RKO (cell line): ENCODE measurements around the gene MTARC2.
A peak's percentile ranks its signal among the peaks of the same experiment; 100 is the strongest.
"Not testable (repeated sequence)": the region's sequence is repeated elsewhere in the genome, so short reads cannot be mapped to it uniquely, and the experiment has no call there.

Source experiments
- DNase-seq: peaks from one replicate; pipeline ENCODE4 v3.0.0-alpha.2; 2016; ENCODE audit warnings: low spot score

Gene MTARC2

DNA sequence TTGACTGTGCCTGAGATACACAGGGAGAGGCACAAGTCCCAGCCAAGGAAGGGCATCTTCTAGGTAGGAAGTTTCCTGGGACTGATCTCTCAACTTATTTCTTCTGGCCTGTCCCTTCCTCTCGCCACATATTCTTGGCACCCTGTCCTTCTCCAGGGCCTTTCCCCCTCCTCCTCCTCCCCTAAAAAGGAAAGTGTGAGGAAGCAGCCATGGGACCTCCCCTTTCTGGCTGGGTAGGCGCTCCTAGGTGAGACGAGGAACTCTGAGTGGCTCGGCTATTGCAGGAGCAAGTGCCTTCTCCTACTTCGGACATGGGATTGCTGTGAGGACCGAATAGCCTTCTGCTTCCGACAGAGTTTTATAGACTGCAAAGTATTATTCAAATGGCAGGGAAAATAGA lies 15.5 kb upstream of the MTARC2 start:
- no peak for DNase-seq

DNA sequence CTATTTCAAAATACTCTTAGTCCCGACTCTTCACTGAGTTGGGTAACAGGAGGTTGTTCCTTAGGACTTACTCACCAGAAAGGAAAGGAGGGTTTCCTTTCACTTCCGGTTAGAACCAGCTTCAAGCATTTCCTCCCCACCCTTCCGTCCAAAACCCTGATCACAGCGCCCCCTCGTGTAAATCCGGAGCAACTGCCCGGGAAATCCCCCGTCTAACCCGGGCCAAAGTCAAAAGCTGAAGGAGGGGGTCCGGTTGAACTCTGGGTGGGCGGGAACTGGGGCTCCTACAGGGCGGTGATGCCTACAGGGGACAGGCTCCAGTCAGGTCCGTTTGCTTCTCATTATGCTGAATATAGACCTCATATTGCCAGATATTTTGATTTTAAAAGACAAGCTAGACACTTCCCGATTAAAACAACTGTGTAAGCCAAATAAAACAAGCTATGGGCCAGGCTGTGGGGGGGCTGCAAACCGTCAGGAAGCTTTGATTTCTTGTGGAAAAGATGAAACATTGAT lies 15.0 kb upstream of the MTARC2 start:
- peak; percentile 93 for DNase-seq

DNA sequence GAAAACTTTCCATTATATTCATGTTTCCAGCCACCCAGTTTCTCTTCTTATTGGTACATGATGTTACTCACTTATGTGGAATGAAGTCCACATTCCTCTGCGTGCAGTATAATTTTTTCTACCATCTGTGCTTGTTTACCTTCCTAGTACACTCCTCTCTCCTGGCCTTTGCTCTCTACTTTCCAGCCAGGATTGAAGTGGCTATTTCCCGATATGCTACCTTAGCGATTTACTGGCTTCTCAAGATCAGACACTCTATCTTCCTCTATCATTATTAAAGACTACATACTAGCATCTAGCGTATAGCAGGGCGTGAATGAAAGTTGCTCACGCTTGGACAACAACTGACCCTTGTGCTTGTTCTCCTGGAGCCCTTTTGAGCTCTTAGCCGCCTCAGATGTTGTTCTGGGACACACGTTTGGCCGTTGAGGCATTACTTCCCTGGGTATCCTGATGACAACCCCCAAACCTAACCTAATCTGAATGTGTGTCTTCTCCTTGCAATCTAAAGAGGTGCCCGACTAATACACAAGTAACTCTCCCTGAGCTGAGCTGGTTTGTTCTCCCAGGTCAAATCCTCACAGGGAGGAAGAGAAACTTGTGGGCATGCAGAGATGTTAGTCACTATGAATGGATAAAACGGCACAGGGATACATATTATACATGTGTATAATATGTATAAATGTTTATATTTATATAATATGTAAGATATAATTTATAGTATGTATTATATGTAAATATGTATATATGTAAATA lies 13.4 kb upstream of the MTARC2 start:
- DNase-seq: peak; percentile 27

DNA sequence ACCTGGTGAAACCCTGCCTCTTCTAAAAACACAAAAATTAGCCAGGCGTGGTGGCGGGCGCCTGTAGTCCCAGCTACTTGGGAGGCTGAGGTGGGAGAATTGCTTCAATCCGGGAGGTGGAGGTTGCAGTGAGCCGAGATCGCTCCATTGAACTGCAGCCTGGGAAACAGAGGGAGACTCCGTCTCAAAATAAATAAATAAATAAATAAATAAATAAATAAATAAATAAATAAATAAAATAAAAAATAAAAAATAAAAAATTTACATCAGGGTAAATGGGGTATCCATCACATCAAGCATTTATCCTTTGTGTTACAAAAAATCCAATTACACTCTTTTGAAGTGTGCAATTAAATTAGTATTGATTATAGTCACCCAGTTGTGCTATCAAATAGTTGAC lies 11.8 kb upstream of the MTARC2 start:
- not testable (repeated sequence) for DNase-seq

DNA sequence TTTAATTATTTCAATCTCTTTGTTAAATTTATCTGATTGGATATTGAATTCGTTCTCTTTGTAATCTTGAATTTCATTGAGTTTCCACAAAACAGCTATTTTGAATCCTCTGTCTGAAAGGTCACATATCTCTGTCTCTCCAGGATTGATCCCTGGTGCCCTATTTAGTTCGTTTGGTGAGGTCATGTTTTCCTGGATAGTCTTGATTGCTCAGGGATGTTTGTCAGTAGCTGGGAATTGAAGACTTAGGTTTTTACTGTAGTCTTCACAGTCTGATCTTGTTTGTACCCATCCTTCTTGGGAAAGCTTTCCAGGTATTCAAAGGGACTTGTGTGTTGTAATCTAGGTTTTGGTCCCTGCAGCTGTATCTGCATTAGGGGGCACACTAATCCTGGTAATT lies 6.8 kb upstream of the MTARC2 start:
- DNase-seq: no peak

DNA sequence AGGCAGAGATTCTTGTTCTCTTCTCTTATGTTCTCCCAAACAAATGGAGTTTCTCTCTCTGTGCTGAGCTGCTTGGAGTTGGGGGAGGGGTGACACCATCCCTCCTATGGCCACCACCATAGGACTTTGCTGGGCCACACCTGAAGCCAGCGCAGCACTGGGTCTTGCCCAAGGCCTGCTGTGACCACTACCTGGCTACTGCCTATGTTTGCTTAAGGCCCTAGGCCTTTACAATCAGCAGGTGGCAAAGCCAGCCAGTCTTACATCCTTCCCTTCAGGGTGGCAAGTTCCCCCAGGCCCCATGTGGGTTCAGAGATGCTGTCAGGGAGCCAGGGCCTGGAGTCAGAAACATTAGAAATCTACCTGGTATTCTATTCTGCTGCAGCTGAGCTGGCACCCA lies 6.3 kb upstream of the MTARC2 start:
- DNase-seq: no peak

DNA sequence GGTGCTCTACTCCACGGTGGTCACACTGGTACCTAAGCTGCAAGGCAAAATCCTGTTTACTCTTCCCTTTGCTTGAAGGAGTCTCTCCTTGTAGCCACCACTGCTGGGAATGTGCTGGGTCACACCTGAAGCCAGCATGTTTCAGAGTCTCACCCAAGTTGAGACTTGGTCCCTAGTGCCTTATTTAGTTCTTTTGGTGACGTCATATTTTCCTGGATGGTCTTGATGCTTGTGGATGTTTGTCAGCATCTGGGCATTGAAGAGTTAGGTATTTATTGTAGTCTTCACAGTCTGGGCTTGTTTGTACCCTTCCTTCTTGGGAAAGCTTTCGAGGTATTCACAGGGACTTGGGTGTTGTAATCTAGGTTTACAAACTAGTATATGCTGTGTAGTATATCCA lies 5.6 kb upstream of the MTARC2 start:
- DNase-seq: no peak

DNA sequence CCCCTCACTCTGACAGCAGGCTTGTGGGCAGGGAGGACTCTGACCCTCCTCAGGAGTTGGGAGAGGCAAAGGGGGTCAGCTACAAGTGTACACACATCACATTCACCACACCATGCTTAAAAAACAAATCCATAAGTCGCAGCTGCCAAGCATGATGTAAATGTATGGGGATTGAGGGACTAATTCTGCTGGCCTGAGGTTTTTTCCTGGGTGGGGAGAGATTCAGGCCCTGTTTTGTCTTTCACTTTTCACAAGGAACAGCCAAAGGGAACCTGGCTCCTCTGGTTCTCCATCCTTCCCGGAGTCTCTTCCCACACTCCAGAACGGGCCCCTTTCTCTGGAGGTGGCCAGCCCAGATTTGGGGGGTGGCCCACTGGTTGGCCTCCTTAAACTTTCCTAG lies 1.3 kb upstream of the MTARC2 start:
- DNase-seq: no peak

DNA sequence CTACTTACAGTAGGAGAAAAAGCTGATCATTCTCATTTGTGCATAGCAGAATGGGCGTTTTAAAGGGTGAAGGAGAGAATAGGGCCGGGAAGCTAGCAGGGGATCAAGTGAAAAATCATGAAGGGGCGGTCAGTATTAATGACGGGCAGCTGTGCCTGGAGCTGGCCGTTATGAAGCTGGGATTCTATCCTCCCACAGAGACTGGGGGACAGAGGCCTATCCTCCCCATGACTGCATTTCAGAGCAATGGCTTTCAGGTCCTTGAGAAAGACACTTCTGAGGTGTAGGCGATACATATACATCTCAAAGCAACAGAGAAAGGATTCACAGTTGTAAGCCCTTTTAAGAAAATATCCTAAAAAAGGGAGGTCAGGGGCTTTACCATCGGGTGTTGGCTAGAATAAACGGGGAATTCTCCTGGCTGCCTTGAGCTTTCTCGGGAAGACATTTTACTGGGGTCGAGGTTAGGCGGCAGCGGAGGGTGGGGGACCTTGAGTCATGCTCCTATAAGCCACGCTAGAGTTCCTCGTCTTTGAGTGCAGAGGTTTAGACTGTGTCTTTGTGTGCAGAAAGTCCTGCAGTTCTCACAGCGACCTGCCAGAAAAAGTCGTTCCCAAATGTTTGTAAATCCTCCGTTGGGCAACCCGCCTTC lies 559 bp upstream of the MTARC2 start:
- DNase-seq: no peak

DNA sequence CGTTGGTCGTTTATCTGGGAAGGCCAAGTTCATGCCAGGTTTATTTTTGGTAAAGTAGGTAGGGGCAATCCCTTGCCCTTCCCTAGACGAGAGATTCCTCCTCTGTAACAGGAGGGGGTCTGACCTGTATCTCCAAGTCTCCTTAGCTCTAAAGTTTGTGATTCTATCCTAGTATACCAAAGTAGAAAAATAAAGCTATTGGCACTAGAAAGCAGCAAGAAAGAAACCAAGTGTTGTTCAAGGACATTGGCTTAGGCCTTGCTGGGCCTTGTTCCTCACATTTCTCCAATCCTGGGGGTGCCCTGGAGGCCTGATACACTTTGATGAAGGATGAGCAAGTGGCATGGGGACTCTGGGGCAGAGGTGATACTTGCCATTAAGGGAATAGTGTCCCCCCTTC lies 814 bp downstream of the MTARC2 start:
- peak; percentile 35 for DNase-seq

DNA sequence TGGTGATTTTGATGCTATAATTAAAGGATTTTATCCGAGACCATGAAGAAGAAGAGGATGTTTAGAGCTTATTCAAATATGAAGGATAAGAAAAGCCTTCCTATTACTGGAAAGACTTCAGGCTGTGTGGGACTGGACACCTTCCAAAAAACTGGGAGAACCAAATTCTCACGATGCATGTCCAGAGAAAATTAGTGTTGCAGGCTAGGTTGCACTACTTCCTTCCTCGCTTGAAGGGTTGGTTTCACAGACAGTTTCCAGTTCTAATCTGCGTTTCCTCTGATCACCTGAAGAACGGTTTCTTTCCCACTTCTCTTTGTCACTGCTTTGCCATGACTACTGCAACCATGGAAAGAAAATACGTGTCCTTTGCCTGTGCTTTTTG lies 2.0 kb downstream of the MTARC2 start:
- DNase-seq: no peak

DNA sequence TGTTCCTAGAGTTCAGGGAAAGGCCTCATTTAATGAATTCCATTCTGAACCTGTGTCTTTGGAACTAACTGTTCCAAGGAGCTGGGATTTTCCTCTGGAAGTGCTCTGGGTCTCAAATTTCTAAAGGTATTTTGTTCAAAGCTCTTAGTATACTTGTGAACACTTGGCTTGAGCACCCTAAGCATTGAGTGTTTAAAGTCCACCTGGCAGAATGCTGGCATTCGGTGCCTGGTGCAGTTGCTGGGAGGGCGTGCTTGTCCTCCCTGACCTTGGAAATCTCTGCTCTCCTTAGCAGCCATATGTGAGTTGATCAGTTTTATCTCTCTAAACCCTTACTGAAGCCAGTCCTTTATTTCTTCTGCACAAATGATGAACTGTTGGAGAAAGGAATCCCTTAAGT lies 3.0 kb downstream of the MTARC2 start:
- DNase-seq: no peak

DNA sequence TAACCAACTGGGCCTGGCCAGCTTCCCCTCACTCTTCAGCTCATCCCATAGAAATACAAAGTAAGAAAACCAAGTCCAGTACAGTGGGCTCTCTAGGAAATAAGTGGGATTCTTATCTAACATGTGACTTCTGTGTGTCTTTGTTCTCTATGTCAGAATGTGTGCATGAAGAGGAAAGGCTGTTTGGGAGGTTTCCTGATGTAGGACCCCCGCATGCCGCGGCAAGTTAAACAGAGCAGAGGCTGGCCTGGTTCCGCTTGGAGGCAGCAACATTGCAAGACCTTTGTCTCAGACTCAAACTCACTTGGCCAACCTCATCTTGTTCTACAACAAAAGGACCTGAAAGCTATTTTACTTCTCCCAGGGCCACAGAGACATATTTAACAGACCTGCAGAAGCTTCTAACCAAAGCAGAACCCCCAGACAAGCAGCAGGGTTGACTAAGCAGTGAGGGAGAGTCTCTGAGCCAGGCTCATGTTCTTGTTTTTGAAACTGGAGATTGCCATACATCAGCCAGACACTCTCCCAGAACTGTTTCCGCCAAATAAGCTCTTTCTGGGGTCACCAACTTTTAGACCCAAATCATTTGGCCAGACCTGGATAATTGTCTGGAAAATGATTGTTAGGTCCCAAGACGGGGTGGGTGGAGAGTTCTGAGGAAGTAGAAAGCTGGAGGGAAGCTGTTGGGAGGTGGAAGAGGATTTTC lies 6.2 kb downstream of the MTARC2 start:
- no peak for DNase-seq

DNA sequence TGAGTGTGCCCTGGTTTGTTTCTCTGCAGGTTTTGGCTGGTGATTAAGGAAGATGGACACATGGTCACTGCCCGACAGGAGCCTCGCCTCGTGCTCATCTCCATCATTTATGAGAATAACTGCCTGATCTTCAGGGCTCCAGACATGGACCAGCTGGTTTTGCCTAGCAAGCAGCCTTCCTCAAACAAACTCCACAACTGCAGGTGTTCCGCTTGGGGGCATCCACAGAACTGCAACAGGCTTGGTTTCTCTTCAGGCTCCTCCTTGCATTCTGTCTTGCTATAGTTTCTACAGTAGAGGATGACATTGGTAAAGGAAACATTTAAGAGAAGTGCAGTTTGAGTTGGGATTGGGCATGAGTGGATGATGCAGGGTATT lies 6.8 kb downstream of the MTARC2 start:
- no peak for DNase-seq

DNA sequence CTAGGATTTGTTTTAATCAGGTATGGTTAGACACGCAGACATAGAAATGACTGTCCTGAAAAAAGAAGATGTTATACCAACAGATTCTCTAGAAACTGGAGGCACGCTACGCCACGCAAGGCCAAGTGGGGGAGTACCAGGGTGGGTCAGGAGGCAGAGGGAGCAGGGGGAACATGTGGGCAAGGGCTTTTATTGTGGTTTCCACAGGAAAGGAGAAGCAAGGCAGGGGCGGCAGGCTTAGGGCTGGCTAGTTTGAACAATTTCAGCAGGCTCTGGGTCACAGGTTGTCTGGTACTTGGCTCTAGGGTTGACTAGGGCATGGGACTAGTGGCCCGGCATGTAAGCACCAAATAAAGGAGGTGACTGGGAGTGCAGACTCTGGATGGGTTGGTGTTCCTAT lies 7.2 kb downstream of the MTARC2 start:
- DNase-seq: no peak

DNA sequence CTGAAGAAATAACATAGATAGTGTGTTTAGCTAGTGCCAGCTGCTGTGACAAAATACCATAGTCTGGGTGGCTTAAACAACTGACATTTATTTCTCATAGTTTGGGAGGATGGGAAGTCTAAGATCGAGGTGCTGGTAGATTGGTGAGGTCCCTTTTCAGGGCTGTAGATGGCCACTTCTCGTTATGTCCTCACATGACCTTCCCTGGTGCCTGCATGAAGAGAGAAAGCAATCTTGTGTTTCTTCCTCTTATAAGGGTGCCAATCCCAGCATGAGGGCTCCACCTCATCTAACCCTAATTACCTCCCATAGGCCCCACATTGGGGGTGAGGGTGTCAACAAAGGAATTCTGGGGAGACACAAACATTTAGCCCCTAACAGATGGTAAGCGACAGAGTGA lies 9.3 kb downstream of the MTARC2 start:
- no peak for DNase-seq

DNA sequence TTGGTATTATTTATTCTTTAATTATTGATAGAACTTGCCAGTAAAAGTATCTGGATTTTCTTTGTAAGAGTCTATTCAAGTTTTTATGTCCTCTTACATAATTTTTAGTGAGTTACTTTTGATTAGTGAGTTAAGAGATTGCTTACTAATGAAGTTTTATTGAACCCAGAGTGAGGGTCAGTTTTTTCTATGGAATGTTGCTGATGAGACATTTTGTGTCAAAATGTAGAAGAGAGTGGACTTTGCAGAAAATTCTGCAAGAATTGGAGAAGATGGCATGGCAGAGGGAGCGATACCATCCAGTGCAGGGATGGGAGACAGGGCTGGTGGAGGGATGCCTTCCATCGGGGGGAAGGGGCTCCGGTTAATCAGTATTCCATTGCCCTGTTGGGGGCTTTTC lies 11.0 kb downstream of the MTARC2 start:
- DNase-seq: no peak

DNA sequence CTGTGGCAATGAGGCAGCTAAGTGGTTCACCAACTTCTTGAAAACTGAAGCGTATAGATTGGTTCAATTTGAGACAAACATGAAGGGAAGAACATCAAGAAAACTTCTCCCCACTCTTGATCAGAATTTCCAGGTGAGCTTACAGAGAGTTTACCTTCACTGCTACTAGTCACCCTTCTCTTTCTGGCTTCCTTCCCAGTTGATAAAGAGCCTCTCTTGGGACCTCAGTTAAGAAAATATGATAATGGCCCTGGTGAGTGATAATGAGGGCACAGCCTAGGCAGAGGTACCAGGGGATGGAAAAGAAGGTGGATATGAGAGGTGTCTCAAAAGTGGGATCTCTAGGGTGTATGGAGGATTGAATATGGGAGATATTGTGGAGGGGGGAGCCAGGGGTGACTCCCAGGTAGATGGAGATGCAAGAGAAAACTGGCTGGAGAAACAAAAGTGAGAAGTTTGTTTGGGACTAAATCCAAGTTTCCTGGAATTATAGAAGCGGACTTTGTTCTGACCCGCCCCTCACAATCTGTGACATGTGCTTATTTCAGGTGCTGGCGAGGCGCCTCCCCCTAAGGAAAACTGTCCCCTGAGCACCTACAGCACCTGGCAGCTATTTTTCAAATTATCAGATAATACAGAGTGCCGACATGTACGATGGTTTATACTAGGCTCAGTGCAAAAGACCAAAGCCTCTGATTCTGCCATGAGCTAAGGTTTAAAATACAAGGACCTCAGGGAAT lies 13.7 kb downstream of the MTARC2 start:
- DNase-seq: no peak

DNA sequence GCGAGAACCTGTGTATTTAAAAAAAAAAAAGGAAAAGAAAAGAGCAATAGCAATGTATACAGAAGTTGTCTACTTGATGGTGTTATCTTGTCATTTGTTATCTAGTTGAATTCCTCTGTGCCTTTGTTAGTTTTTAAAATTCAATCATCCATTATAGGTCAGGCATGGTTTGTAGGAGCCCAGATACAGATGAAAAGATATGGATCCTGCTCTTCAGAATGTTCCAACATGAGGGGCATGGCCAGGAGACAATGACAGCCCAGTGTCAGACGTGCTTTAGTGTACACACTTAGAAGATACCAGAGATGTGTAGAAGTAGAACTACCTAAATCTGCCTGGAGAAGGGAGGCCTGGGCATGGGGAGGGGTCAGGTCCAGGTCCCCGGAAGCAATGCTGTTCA lies 16.6 kb downstream of the MTARC2 start:
- DNase-seq: no peak

DNA sequence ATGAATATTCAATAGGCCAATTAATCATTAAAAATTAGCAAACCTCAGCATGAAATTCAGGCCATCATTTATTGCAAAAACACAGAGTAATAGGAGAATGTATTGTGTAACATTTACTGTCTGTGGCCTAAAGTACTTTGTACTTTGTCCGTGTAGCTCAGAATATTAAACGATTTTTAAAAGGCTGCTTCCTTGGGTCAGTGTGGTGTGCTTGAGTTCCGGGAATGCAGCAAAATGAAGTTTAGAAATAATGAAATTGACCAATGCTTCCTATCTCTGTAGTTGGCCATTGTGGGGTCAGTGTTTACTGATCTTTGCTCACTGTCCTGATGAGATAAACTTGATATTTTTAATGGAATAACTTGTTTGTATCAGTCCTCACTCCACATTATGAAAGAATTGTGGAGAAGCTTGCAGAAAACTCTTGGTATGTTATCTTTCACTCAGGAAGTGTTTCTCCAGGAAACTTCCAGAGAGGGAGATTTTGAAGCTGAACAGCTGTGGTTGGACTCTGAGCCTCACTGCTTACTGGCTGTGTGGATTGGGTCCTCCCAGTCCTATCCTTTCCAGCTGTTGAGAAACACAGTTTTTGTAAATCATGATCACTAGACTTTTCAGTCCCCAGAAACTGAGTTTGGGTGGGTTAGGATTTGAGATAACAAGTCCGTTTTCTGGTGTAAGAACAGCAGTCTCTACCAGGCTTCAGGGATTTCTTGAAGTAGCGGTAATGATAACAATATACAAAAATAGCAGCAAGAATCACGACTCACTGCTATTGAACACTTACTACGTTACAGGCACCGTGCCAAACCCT lies 19.4 kb downstream of the MTARC2 start:
- DNase-seq: no peak

DNA sequence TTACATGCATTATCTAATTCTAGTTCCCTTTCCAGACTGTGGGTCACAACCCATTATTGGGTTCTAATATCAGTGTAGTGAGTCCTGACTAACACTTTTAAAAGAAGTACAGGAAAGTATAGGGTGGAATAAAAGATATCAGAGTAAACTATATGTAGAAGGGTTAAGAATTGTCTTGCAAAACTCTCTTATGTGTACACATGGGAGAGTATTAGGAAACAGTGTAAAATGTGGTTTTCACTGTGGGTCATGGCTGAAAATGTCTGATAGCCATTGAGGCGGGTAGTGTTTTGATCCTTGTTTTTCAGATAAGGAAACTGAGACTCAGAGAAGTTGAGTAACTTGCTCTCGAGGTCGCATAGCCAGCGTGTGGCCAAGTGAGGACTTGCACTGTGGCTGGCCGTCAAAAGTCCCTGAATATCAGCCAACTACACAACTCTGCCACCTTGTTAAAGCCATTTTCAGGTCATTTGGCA lies 20.0 kb downstream of the MTARC2 start:
- DNase-seq: no peak

DNA sequence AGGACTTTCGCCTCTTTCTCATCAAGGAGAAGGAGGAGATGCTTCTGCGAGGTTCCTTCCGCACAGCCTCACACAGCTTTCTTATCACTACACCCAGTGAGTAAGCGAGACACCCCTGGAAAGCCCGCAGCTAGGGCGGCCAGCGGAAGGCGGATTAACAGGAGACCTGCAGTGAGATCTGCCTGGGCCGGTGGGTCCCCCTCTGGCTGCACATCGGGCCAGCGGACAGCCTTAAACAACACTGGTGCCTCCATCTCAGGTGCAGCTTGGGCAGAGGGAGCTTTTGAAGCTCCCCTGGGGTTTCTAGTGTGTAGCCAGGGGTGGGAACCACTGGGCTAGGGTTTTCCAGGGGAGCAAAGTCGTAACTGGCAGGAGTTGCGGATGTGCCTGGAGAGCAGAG lies 21.1 kb downstream of the MTARC2 start:
- DNase-seq: no peak
